AG04449 (cell line): Measurements from ENCODE around the gene MYRIP.

Experiments used
- CTCF ChIA-PET: fragments of 350-600 bp; formaldehyde crosslinking; extraction: SDS; loops from one replicate; lab custom pipeline; 2021; ENCODE audit warnings: antibody characterized with exemption; lab: Yijun Ruan, JAX
- POLR2A ChIA-PET: fragments of 400-600, 350-600 bp; formaldehyde crosslinking; extraction: SDS; loops from one replicate; lab custom pipeline; 2020; ENCODE audit warnings: antibody characterized with exemption, inconsistent platforms; lab: Yijun Ruan, JAX
- DNase-seq: peaks from one replicate; pipeline ENCODE4 v3.0.0-alpha.2; 2010; ENCODE audit warnings: low read depth, low spot score
- H3K4me3 ChIP-seq: 2 replicates; pipeline ENCODE4 v1.5.1; 2011; ENCODE audit warnings: low read depth, mild to moderate bottlenecking, control low read depth, low read length
- CTCF ChIP-seq: IDR thresholded peaks from one replicate; pipeline ENCODE4 v1.5.1; 2011; ENCODE audit warnings: mild to moderate bottlenecking, moderate library complexity, low read length, control low read depth, inconsistent platforms; ENCODE audit not compliant: insufficient read depth; ENCODE audit errors: missing control alignments

The MYRIP gene

GRCh38 chr3:39848365-39848764, 39.0 kb downstream of the MYRIP start:
- ChIA-PET CTCF (no interaction called here), POLR2A (no interaction called here)
- DNase-seq, result no peak
- no peak overlapping the region for H3K4me3 ChIP-seq
- TF ChIP-seq CTCF, result no peak

GRCh38 chr3:39849992-39850715, 40.7 kb downstream of the MYRIP start:
- no peak for DNase-seq
- no peak overlapping the region for H3K4me3 ChIP-seq
- no peak for TF ChIP-seq CTCF
- ChIA-PET CTCF (no interaction called here), POLR2A (no interaction called here)

- POLR2A ChIA-PET, result no interaction called here
- CTCF ChIA-PET, result no interaction called here
- DNase-seq, result no peak
- no peak for TF ChIP-seq CTCF
- H3K4me3 ChIP-seq, result no peak overlapping the region
Observed at GRCh38 chr3:39850716-39851032, 41.3 kb downstream of the MYRIP start.

GRCh38 chr3:39855517-39855916, 46.1 kb downstream of the MYRIP start:
- CTCF ChIA-PET, result no interaction called here
- H3K4me3 ChIP-seq, result no peak overlapping the region
- POLR2A ChIA-PET, result no interaction called here
- no peak for DNase-seq
- TF ChIP-seq CTCF, result no peak

GRCh38 chr3:39869890-39870289, 60.5 kb downstream of the MYRIP start:
- CTCF ChIA-PET, result no interaction called here

GRCh38 chr3:39870706-39871105, 61.3 kb downstream of the MYRIP start:
- no peak for TF ChIP-seq CTCF
- POLR2A ChIA-PET, result no interaction called here
- CTCF ChIA-PET, result no interaction called here
- DNase-seq, result no peak
- H3K4me3 ChIP-seq, result no peak overlapping the region

More at GRCh38 chr3:39869890-39870289, 60.5 kb downstream of the MYRIP start:
- no peak for TF ChIP-seq CTCF
- no peak for DNase-seq
- POLR2A ChIA-PET, result no interaction called here
- no peak overlapping the region for H3K4me3 ChIP-seq
